ENCODE measurements around the gene GBGT1.

The GBGT1 gene

DNA sequence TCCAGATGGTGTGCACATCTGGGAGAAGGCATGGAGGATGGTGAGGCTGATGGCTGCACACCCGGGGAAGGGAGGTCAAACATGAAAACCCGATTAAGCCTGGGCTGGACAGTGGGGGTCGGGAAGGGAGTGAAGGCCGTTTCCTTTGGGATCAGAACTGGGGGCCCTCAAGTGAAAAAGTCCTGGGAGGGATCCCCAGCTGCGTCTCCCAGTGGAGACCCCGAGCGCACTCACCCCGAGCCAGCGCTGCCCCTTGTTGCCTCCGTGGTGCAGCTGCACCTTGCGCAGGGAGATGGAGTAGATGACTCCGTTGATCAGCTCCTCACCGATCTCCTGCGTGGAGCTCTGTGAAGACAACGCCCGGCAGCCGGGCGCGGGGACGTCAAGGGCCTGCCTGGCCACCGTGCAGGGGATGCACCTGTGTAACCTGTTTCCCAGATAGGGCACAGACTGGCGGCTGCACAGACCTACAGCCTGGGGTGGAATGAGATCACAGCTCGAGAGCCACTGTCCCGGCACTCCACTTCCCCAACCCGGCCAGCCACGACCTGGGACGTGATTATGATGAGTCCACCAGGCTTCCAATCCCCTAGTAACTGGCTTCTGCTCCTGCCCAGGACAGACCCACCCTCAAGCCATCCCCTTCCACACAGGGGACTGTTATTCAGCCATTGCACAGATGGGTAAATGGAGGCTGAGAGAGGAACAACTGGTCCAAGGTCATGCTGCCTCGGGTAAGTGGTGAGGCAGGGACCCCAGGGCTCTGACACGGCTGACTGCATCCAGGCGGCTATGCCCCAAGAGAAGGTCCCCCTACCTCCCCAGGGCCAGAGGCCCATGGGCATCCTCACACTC is 51.7 kb downstream of the GBGT1 start:
- DNase-seq, result no peak

DNA sequence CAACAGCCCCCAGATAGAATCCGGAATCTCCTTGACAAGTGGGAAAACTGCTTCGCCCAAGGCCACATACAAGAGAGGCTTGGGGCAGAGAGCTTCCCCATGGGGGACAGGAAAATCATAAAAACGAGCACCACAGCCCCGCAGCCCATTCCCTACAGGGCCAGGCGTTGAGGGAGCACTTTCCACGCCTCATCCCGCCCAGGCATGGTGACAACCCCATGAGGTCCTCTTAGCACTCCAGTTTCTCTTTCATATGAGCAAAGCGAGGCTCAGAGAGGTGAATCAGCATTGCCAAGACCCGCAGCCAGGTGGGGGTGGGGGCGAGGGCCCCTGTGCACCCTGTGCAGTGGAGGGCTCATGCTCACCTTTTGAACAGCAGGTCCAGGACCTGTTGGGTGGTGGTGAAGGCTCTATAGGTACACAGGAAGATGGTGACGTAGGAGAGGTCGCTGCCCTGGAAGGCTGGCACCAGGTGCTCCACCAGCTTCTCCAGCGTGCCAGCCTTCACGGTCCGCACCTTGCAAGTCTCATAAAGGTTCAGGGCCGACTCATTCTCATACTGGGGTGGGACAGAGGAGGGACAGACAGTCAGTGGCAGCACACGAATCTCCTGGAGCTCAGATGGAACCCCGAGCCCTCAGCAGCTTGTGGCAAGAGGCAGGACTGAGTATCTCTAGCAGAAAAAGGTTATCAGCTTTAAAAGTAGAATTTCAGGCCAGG is 53.6 kb downstream of the GBGT1 start:
- no peak for DNase-seq

DNA sequence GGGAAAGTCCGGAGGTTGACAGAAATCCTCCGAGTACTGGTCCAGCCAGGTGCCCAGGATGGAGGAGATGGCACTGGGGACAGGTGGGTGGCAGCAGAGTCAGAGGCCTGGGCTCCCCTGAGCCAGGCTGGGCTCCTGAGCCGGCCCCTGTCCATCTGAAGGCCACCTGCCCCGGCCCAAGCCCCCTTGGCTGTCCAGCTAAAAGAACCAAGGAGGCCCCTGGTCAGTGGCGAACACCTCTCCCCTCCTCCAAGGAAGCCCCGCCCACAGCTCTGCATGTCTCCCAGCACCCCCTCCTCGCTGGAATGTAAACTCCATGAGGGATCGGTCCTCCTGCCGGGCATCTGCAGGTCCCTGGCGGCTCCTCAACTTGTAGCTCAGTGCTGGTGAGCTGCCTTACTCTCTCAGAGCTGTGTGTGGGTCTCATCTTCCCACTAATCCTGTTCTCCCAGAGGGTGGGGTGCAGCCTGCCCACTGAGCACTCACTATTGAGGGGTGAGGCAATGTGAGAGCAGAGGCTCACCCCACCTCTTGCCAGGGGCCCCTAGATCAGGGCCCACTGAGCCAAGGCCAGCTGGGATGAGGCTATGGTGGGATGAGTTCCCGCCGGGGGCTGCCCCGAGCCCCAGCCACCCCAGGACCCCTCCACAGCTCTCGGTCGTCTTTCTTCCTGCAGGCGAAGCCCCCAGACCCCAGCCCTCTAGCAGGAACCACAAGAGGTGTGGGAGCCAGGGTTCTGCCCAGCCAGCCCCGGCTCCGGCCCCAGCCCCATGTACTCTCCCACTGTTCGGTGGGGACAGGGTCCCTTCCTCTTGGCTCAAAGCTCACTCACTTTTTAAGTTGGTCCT is 54.7 kb downstream of the GBGT1 start:
- no peak for DNase-seq

DNA sequence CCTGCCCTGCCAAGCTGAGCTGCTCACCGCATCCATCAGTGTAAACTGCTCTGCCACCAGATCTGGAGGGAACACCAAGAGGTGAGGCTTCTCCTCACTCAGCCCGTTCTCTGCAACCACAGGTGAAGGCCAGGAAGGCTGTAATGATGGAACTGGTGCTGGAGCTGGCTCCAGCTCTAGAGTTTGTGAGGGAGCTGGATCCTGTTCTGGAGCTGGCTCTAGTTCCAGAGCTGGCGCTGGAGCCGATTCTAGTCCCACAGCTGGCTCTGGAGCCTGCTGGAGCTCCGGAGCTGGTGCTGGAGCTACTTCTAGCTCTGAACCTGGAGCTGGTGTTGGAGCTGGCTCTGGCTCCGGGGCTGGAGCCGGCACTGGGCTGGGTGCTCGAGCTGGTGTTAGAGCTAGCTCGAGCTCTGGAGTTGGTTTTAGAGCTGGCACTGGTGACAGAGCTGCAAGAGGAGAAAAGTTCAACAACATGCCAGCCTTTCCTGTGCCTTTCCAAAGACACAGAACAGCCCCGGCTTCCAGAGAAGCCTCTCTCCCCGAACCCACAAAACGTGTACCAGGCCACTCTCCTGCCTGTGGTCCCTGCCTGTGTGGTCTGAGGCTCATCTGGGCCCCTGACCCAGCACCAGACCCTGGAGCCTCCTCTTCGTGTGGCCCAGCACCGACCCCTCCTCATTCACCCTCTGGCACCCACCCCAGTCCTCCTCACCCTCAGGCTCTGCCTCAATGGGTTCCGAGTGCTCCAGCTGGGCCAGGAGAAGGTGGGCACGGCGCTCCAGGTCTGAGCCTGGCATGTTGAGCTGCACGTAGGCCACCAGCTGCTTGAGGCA is 55.5 kb downstream of the GBGT1 start:
- DNase-seq, result no peak

DNA sequence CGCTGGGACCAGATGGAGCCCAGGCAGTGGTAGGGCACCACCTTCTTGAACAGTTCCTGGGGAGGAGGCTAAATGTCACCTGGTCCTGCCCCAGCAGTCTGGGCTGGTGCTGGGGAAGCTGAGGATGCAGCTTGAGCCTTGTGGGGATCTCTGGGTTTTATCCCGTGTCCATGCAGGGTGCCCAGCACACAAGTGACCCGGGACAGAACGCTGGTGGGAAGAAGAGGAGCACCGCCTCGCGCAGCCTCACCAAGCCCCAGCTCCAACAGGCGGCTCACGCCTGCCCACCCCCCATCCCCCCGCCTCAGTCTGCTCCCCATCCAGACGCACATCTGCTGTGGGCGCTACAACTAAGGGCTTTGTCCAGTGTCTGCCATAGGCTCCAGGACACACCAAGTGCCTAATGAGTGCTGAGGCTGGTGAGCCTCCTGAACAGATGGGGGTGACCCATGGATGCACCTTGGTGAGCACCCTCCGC is 56.4 kb downstream of the GBGT1 start:
- no peak for DNase-seq

DNA sequence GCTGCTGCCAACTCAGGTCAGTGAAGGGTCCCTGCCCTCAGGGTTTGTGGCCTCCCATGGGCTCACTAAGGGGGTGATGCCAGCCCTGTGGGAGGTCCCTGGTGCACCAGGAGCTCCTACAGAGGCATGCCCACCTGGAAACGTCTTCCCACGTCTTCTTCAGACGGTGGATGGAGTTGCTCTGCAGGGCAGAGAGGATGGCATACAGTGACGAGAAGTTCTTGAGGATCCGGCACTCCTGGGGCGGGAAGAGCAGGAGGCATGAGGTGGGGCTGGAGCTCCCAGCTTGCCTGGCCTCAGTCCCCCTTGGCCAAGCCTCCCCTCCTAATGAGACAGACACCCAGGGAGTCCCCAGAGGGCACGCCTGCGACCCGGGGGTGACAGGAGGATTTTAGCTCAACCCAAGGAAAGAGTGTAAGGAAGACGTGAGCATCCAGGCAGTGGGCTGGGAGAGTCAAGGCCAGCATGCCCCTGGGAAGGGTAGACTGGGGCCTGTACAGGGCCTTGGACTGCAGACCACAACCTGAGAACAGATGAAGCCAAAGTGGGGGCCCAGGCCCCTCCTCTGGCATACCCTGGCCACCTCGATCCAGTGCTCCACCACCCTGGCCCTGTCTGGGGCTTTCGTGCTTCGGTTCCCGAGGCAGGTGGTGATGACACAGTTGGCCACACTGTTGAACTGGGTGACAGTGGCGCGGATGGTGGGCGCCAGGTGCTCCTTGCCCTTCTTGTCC is 57.0 kb downstream of the GBGT1 start:
- DNase-seq, result no peak

DNA sequence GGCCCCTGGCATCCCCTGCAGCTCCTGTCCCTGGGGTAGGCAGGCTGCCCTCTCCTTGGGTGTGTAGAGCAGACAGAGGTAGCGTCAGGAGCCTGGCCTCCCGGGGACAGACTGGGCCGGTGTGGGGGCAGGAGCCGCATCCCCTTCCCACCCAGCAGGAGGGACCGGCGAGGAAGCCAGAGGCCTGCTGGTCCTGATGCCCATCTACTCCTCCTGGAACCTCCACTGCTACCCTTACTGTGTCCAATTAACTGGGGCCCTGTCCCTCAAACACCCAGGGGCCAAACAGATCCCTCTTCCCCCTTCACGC is 58.3 kb downstream of the GBGT1 start:
- no peak for DNase-seq

DNA sequence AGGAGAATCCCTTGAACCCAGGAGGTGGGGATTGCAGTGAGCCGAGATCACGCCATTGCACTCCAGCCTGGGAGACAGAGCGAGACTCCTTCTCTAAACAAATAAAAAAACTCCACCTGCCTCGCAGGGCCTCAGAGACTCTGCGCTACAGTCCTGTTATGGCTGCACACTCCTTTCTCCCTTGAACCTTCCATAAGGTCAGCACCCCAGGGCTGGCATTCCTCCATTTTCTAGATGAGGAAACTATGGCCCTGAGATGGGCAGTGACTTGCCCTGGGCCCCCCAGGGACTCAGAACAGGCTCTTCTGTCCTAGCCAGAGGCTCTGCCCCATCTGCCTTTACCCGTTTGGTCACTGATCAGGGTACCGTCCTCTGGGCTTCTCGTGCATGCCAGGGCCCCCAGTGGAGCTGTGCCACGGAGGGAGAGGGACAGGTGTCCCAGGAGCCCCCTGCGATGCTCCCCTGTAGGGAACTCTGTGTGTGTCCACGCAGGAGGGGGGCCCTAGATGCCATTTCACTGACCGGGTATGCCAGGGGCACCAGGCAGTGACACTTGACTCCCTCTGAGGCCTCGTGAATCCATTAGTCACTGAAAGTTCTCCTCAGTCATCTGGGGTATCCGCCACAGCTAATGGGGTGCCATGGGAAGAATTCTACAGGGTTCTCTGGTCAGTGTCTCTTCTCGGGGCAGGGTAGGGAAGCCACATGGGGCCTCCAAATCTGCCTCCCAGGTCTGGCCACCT is 58.8 kb downstream of the GBGT1 start:
- no peak for DNase-seq

DNA sequence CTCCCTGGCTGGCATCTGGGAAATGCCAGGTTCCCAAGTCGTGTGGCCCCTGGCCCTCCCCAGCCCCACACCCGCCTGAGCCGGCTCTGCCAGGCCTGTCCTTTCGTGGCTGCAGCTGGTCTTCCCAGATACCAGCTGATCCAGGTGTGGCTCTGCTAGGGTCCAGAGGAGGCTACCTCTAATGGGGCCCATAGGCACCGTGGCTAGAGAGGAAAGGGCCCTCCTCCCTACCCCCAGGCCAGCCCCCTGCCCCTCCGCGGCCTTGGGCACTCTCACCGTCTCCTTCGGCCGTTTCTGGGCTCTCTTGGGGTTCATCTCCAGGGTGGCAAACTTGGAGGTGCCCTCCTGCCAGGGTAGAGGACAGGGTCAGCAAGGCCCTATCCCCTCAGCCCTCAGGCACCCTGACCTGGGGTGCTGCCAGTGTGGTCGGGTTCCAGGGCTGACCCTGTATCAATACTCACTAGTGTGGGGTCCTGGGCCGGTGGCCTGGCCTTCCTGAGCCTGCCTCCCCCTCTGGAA is 59.7 kb downstream of the GBGT1 start:
- DNase-seq, result no peak

DNA sequence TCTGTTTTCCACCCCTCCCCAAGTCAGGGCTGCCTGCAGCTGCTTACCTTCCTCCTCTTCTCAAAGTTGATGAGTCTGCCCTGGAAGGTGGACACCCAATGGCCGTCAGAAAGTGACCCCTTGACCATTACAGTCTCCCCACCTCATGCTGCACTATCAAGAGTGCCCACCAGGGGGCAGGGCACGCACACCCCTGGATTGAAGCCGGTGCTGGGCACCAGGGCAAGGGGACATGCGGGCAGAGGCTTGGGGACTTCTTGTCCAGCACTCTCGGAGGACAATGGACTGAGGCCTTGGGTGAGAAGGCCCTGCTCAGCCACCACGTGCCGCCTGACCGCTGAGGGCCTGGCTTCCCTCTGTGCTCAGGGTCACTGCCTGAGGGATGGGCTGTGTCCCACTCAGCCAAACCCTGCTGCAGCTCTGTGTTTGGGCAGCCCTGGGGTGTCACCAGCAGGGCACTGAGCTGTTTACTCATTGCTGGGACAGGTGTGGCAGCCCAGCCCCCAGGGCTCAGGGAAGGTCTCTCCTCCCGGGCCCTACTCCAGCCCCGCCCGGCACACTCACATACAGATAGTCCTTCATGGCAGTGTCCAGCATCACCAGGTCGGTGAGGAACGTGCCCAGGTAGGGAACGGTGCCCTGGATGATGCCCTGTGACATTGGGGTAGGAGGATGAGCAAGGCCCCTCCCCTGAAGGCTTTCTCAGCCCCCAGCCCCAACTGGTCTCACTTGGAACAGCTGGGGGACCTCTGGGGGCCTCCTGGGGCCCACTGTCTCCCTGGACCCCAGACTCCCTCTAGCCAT is 60.3 kb downstream of the GBGT1 start:
- peak; percentile 19 for DNase-seq

Data from NCI-H146 (cell line).